SJCRH30 (cell line): ENCODE measurements around the gene NDUFS1. TPM values are rescaled to one million over a fixed set of nuclear protein-coding genes. Genes with fewer than 3 reads are reported as not detected.
"Not testable (repeated sequence)": the region's sequence is repeated elsewhere in the genome, so short reads cannot be mapped to it uniquely, and the experiment has no call there.

Experiments used
- DNase-seq, 2 experiments: peaks; one replicate each; pipeline ENCODE4 v3.0.0-alpha.2; 2015 to 2020
- H3K27ac ChIP-seq: fragments of 250-450 bp; sonication (Bioruptor Pico); 2 replicates; pipeline ENCODE4 v1.5.1; 2020; ENCODE audit warnings: mild to moderate bottlenecking, moderate library complexity
- H3K27me3 ChIP-seq: fragments of 250-450 bp; sonication (Bioruptor Pico); 2 replicates; pipeline ENCODE4 v1.5.1; 2020; ENCODE audit warnings: mild to moderate bottlenecking, moderate library complexity
- H3K36me3 ChIP-seq: fragments of 250-450 bp; sonication (Bioruptor Pico); 2 replicates; pipeline ENCODE4 v1.5.1; 2020; ENCODE audit warnings: mild to moderate bottlenecking, moderate library complexity
- H3K4me1 ChIP-seq: fragments of 250-450 bp; sonication (Bioruptor Pico); 2 replicates; pipeline ENCODE4 v1.5.1; 2020; ENCODE audit warnings: mild to moderate bottlenecking, moderate library complexity
- H3K4me3 ChIP-seq: fragments of 250-450 bp; sonication (Bioruptor Pico); 2 replicates; pipeline ENCODE4 v1.5.1; 2020; ENCODE audit warnings: mild to moderate bottlenecking, moderate library complexity
- H3K9me3 ChIP-seq: fragments of 250-450 bp; sonication (Bioruptor Pico); replicated peaks from 2 replicates; pipeline ENCODE4 v1.5.1; 2020; ENCODE audit warnings: mild to moderate bottlenecking, moderate library complexity
- total RNA-seq: library from RNA; depleted of rRNA; stranded (reverse); fragments of >200 nt; shearing (Covaris generic); gene quantifications from 2 replicates; pipeline ENCODE4 v1.2.3, GENCODE V29; 2014

NDUFS1 gene
- total RNA-seq, 1 experiment from 2014 or later: 124 TPM

- H3K9me3 ChIP-seq: no peaks in the 10 kb centered on the region
- H3K36me3 ChIP-seq: peaks cover 68% of the 10 kb centered on the region
- no peak for DNase-seq
- no peaks in the 10 kb centered on the region for H3K27me3 ChIP-seq
- H3K4me1 ChIP-seq: no peaks in the 10 kb centered on the region
- H3K27ac ChIP-seq: no peak overlapping the region
- no peak overlapping the region for H3K4me3 ChIP-seq
Measured at GRCh38 chr2:206149330-206149729, 9.9 kb downstream of the NDUFS1 start.

GRCh38 chr2:206145665-206146064 is 13.6 kb downstream of the NDUFS1 start:
- H3K36me3 ChIP-seq: peaks cover 88% of the 10 kb centered on the region

GRCh38 chr2:206144383-206144782 is 14.9 kb downstream of the NDUFS1 start:
- no peak for DNase-seq
- no peaks in the 10 kb centered on the region for H3K4me1 ChIP-seq
- H3K36me3 ChIP-seq: peaks cover 91% of the 10 kb centered on the region
- H3K4me3 ChIP-seq: no peak overlapping the region
- H3K27ac ChIP-seq: no peak overlapping the region
- H3K9me3 ChIP-seq: no peaks in the 10 kb centered on the region
- H3K27me3 ChIP-seq: no peaks in the 10 kb centered on the region

More at GRCh38 chr2:206145665-206146064, 13.6 kb downstream of the NDUFS1 start:
- Histone ChIP-seq H3K4me3 (no peak overlapping the region), H3K4me1 (no peaks in the 10 kb centered on the region), H3K27ac (no peak overlapping the region), H3K9me3 (no peaks in the 10 kb centered on the region), H3K27me3 (no peaks in the 10 kb centered on the region)
- no peak for DNase-seq

GRCh38 chr2:206143451-206143850 is 15.8 kb downstream of the NDUFS1 start:
- no peak for DNase-seq
- H3K36me3 ChIP-seq: peaks cover 91% of the 10 kb centered on the region
- H3K27ac ChIP-seq: no peak overlapping the region
- no peak overlapping the region for H3K4me3 ChIP-seq
- H3K9me3 ChIP-seq: no peaks in the 10 kb centered on the region
- H3K4me1 ChIP-seq: no peaks in the 10 kb centered on the region
- H3K27me3 ChIP-seq: no peaks in the 10 kb centered on the region

- Histone ChIP-seq H3K27me3 (no peaks in the 10 kb centered on the region), H3K4me3 (no peak overlapping the region), H3K4me1 (no peaks in the 10 kb centered on the region), H3K27ac (no peak overlapping the region), H3K36me3 (peaks cover 79% of the 10 kb centered on the region), H3K9me3 (no peaks in the 10 kb centered on the region)
- DNase-seq: peak in 1 of 2 experiments; percentile 20
Measured at GRCh38 chr2:206127656-206128055, 31.6 kb downstream of the NDUFS1 start.

GRCh38 chr2:206125901-206126300 is 33.3 kb downstream of the NDUFS1 start:
- Histone ChIP-seq H3K4me1 (no peaks in the 10 kb centered on the region), H3K4me3 (no peak overlapping the region), H3K36me3 (peaks cover 78% of the 10 kb centered on the region), H3K27me3 (no peaks in the 10 kb centered on the region), H3K27ac (no peak overlapping the region), H3K9me3 (no peaks in the 10 kb centered on the region)
- DNase-seq: no peak

- DNase-seq, H3K9me3 ChIP-seq, H3K27me3 ChIP-seq, H3K4me3 ChIP-seq, H3K27ac ChIP-seq, H3K4me1 ChIP-seq: not testable (repeated sequence)
- peaks cover 85% of the 10 kb centered on the region for H3K36me3 ChIP-seq
Measured at GRCh38 chr2:206122569-206122968, 36.7 kb downstream of the NDUFS1 start.

GRCh38 chr2:206116278-206116677 is 43.0 kb downstream of the NDUFS1 start:
- Histone ChIP-seq H3K27me3 (no peaks in the 10 kb centered on the region), H3K36me3 (peaks cover 37% of the 10 kb centered on the region), H3K4me1 (no peaks in the 10 kb centered on the region), H3K9me3 (no peaks in the 10 kb centered on the region), H3K27ac (no peak overlapping the region), H3K4me3 (no peak overlapping the region)
- DNase-seq: no peak

GRCh38 chr2:206115026-206115578 is 44.1 kb downstream of the NDUFS1 start:
- DNase-seq: no peak
- Histone ChIP-seq H3K4me3 (no peak overlapping the region), H3K27ac (no peak overlapping the region), H3K36me3 (peaks cover 25% of the 10 kb centered on the region), H3K27me3 (no peaks in the 10 kb centered on the region), H3K9me3 (no peaks in the 10 kb centered on the region), H3K4me1 (no peaks in the 10 kb centered on the region)

- Histone ChIP-seq H3K27me3 (no peaks in the 10 kb centered on the region), H3K9me3 (no peaks in the 10 kb centered on the region), H3K27ac (no peak overlapping the region), H3K4me1 (no peaks in the 10 kb centered on the region), H3K36me3 (peaks cover 14% of the 10 kb centered on the region), H3K4me3 (no peak overlapping the region)
- DNase-seq: no peak
Measured at GRCh38 chr2:206112846-206113547, 46.2 kb downstream of the NDUFS1 start.

- H3K36me3 ChIP-seq: peaks cover 5% of the 10 kb centered on the region
- no peaks in the 10 kb centered on the region for H3K4me1 ChIP-seq
- no peak overlapping the region for H3K27ac ChIP-seq
- no peaks in the 10 kb centered on the region for H3K27me3 ChIP-seq
- no peaks in the 10 kb centered on the region for H3K9me3 ChIP-seq
- no peak for DNase-seq
- no peak overlapping the region for H3K4me3 ChIP-seq
Measured at GRCh38 chr2:206112108-206112507, 47.1 kb downstream of the NDUFS1 start.

GRCh38 chr2:206108713-206109112 is 50.5 kb downstream of the NDUFS1 start:
- no peak overlapping the region for H3K4me3 ChIP-seq

GRCh38 chr2:206105541-206105940 is 53.7 kb downstream of the NDUFS1 start:
- no peaks in the 10 kb centered on the region for H3K9me3 ChIP-seq
- DNase-seq: no peak
- no peaks in the 10 kb centered on the region for H3K4me1 ChIP-seq
- no peak overlapping the region for H3K27ac ChIP-seq
- H3K27me3 ChIP-seq: no peaks in the 10 kb centered on the region
- no peaks in the 10 kb centered on the region for H3K36me3 ChIP-seq
- H3K4me3 ChIP-seq: no peak overlapping the region

More at GRCh38 chr2:206108713-206109112, 50.5 kb downstream of the NDUFS1 start:
- Histone ChIP-seq H3K4me1 (no peaks in the 10 kb centered on the region), H3K27me3 (no peaks in the 10 kb centered on the region), H3K27ac (no peak overlapping the region), H3K36me3 (no peaks in the 10 kb centered on the region), H3K9me3 (no peaks in the 10 kb centered on the region)
- DNase-seq: no peak

GRCh38 chr2:206105038-206105437 is 54.2 kb downstream of the NDUFS1 start:
- H3K9me3 ChIP-seq: no peaks in the 10 kb centered on the region
- no peaks in the 10 kb centered on the region for H3K27me3 ChIP-seq

GRCh38 chr2:206098872-206099271 is 60.4 kb downstream of the NDUFS1 start:
- DNase-seq, H3K36me3 ChIP-seq, H3K27me3 ChIP-seq, H3K4me3 ChIP-seq, H3K27ac ChIP-seq, H3K9me3 ChIP-seq, H3K4me1 ChIP-seq: not testable (repeated sequence)

More at GRCh38 chr2:206105038-206105437, 54.2 kb downstream of the NDUFS1 start:
- no peak overlapping the region for H3K4me3 ChIP-seq
- no peaks in the 10 kb centered on the region for H3K36me3 ChIP-seq
- no peaks in the 10 kb centered on the region for H3K4me1 ChIP-seq
- H3K27ac ChIP-seq: no peak overlapping the region
- no peak for DNase-seq

GRCh38 chr2:206098471-206098870 is 60.8 kb downstream of the NDUFS1 start:
- Histone ChIP-seq H3K4me3 (no peak overlapping the region), H3K36me3 (no peaks in the 10 kb centered on the region), H3K4me1 (no peaks in the 10 kb centered on the region), H3K27me3 (no peaks in the 10 kb centered on the region), H3K27ac (no peak overlapping the region), H3K9me3 (no peaks in the 10 kb centered on the region)
- DNase-seq: no peak
